GM21576 (cell line): ENCODE results near the gene PROZ.

Experiments used
- ATAC-seq: cut with Tn5 transposase; IDR thresholded peaks from one replicate; pipeline ENCODE4 v1.9.1; 2021; ENCODE audit warnings: mild to moderate bottlenecking, moderate library complexity; ENCODE audit not compliant: unreplicated experiment

The PROZ gene

GRCh38 chr13:113119166-113119821, 39.2 kb upstream of the PROZ start:
- ATAC-seq, result no peak

DNA sequence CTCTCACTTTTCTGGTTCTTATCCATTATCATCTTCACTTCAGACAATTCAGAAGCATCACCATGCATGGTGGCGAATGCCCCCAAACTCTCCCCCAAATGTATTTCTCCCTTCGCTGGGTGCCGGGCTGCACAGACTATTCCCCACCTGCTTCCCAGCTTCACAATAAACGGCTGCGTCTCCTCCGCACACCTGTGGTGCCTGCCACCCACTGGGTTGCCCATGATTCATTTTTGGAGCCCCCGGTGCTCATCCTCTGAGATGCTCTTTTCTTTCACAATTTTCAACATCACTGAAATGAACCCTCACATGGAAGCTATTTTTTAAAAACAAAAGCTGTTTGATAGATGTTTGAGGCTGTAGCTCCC, 38.6 kb upstream of the PROZ start:
- ATAC-seq, result no peak

DNA sequence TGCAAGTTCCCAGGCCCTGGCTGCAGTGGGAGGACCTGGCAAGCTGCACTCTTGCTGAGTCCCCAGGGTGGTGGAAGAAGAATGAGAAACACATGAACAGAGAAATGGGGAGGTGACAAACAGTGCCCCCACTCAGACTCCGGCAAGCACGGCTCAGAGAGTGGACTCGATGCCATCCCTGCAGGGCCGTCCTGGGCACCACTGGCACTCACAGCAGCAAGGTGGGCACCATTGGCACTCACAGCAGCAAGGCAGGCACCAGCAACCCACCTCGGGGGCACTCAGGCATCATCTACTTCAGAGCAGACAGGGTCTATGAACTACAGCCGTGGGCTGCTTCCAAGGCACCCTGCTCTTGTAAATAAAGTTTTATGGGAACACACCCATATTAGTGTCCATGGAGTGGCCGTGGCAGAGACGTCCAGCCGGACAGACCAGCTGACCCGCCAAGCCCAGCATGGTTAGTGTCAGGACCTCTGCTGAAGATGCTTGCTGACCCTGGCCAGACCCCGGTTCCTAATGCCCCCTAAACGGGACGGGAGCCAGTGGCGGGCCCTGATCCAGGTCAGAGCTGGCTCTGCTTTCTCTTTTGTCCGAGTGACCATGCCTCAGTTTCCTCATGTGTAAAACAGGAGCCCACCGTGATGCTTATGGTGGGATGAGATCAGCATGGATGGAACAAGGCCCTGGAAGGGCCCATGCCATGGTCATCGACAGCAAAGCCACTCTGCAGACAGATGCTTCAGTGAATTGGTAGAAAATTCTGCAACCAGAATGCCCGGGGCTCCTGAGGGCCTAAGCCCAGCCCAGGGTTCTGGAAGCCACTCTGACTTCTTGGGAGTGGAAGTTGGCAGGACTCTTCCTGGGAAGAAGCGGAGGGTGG, 37.9 kb upstream of the PROZ start:
- ATAC-seq, result no peak

DNA sequence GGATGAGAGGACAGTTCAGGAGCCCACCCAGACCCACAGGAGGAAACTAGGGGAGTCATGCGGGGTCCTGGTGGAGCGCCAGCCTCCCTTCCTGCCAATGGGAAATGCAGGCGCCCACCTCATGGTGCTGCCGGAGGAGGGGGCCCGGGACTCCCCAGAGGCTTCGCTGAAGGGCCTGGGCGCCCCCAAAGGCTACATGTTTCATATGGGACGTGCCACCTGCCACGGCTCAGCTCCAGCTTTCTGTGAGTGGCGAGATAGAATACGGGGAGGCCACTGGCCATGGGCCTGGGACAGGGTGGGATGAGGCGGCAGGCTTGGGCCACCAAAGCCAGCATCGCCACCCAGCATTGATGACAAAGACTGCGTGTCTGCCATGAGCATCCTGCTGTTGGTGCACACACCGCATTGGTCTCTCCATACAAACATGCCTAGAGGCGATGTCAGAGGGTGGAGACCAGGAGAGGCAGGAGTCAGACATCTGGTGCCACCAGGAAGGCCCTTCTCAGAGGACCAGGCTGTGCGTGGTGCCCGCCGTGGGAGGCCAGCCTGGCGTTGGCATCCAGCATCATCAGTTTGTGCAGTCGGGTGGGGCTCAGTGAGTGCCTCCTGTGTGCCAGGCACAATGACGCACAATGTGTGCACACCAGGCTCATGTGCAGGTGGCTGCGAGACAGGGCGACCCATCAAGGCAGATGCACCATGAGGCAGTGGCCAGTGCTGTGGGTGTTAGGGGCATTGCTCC, 37.1 kb upstream of the PROZ start:
- no peak for ATAC-seq

- ATAC-seq, result no peak
These were observed 36.4 kb upstream of the PROZ start for GRCh38 chr13:113121928-113122471.

GRCh38 chr13:113122550-113123225, 35.8 kb upstream of the PROZ start, which contains the start of gene F10:
F10 (plus strand) TSS chr13:113122799; CDS start chr13:113122856, 57 bp downstream.
- ATAC-seq, result no peak

- no peak for ATAC-seq
These were observed 34.9 kb upstream of the PROZ start for GRCh38 chr13:113123226-113124201.

DNA sequence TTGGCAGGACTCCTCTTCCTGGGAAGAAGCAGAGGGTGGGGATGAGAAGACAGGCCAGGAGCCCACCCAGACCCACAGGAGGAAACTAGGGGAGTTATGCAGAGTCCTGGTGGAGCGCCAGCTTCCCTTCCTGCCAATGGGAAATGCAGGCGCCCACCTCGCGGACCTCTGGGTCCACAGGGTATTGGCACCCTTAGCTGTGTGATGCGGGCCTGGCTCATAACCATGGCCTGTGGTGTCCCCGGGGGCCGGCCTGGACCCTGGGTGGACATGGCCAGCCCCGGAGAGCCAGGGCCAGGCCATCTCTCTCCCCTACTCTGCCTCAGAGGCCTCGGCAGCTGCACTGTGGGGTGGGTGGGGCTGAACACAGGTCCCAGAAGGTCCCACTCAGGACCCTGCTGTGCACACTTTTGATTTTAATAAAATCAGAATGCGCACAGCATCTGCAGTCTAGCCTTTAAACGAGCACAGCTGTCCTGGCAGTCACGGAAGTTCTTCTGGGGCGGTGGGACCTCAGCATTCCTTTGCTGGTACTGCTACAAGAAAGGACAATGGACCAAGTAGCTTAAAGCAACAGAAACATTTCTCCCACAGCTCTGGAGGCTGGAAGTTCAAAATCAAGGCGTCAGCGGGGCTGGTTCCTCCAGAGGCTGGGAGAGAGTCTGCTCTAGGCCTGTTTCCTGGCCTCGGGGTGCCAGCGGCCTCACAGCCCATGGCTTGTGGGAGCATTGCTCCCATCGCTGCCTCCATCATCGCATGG, 34.1 kb upstream of the PROZ start:
- no peak for ATAC-seq

- no peak for ATAC-seq
These were observed 32.8 kb upstream of the PROZ start for GRCh38 chr13:113125506-113126264.

DNA sequence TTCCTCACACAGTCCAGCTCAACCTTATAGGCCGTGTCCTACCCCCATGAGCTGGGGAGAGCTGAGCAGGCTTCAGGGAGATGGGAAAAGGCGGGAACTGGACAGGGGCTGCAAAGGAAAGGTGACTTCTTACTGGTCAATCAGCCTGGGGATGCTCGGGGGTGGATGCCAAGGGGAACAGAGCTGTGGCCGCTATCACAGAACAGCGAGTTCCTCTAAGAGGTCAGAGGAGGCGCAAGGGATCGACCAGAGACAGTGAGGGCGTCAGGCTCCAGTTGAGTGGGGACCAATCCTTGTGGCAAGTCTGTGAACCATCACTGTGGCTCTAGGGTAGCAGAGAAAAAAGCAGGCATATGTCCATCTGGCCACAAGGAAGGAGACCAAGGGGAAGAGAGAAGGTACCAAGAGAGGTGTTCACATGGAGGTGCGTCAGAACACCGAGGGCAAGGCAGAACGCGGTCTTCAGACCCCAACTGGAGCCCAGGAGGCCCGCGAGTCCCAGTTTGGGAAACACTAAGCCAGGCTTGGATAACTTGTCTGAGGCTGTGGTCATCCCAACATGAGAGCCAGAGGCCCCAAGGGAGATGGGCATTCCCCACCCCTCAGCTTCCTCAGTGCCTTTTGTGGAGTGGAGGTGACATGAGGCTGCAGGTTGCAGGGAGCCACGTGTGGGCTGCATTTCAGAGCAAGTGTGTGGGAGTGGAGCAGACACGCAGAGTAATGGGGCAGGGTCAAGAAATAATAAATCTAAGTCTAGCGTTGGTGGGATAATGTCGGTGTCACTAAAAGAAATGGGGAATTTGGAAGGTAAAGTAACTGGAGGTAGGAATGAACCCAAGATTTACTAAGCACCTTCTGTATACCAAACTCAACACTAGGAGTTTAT, 31.9 kb upstream of the PROZ start:
- no peak for ATAC-seq

DNA sequence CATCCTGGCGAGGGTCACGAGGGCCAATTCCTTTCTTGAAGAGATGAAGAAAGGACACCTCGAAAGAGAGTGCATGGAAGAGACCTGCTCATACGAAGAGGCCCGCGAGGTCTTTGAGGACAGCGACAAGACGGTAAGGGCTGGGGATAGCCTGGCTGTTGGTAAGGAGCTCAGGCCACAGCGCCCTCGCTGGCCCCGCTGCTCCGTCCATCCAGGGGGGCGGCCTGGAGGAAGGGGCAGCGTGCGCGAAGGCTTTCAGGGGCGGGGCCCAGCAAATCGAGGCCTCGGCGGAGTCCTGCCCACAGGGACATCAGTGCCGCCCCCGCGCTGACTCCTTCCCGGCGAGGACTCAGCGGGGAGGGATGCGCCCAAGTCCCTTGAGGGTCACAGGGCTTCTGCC, 29.0 kb upstream of the PROZ start:
- ATAC-seq, result no peak

DNA sequence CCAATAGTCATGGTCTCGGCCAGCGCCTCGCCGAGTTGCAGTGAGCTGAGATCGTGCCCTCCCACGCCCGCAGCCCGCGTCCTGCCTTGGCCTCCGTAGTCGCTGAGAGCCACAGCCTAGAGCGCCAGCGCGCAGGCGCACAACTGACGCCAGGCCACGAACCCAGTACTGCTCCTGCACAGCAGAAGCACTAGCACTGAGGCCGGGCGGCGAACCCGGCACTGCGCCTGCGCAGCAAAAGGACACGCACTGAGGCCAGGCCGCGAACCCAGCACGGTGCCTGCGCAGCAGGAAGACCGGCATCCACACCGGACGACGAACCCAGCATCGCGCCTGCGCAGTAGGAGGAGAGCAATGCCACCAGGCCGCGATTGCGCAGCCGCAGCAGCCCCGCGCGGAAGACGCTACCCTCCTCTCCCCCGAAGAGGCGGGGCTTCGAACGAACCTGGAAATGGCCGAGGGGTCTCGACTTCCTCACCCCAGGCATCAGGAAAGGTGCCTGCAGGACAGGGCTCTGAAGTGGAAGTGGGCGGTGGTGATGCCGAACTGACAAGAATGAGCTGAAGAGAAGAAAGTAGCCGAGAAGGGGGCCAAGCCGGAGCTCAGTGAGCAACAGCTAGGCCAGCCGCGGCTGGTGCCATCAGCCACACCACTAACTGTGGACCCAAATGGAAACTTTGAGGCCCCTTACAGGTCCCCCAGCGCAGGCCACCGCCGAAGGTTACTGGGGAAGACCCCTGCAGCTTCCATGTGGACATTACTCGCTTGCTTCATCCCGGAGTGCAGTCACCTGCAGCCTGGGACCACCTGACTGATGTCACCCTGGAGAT, 28.3 kb upstream of the PROZ start:
- ATAC-seq, result no peak

- no peak for ATAC-seq
These were observed 23.1 kb upstream of the PROZ start for GRCh38 chr13:113135281-113135760.

GRCh38 chr13:113137691-113138298, 20.7 kb upstream of the PROZ start:
- no peak for ATAC-seq

- ATAC-seq, result no peak
These were observed 19.5 kb upstream of the PROZ start for GRCh38 chr13:113138792-113139551.
